K562 (cell line): Measurements from ENCODE around the gene CDC25B. TPM values are rescaled to one million over a fixed set of nuclear protein-coding genes. Genes with fewer than 3 reads are reported as not detected.

ENCODE experiments used
- CREB5 ChIP-seq: fragments of 250-450 bp; sonication (Bioruptor Pico); IDR thresholded peaks from 2 replicates; pipeline ENCODE4 v1.5.0; 2020; ENCODE audit warnings: mild to moderate bottlenecking
- FIP1L1 ChIP-seq: fragments of 200-400 bp; formaldehyde crosslinking; IDR thresholded peaks from 2 replicates; pipeline ENCODE4 v1.6.1; 2018; ENCODE audit warnings: mild to moderate bottlenecking, low read depth, low read length; ENCODE audit not compliant: poor library complexity, severe bottlenecking
- MGA ChIP-seq: fragments of 450-650 bp; IDR thresholded peaks from 2 replicates; pipeline ENCODE4 v1.6.1; 2016; ENCODE audit warnings: mild to moderate bottlenecking, moderate library complexity
- ZNF592 ChIP-seq: fragments of 450-650 bp; IDR thresholded peaks from 2 replicates; pipeline ENCODE4 v1.6.1; 2017; ENCODE audit warnings: antibody characterized with exemption, mild to moderate bottlenecking
- polyA plus RNA-seq, 8 experiments: library from polyadenylated mRNA; depleted of rRNA in 4 of 8; stranded (reverse) in 5 of 8; unstranded in 3 of 8; fragments of >200 nt; fragmentation: Nextera tagmentation in 2 of 8; fragmentation: Illumina TruSeq in 1 of 8; extraction: Ambion mirVana in 2 of 8; extraction: Trizol in 1 of 8; gene quantifications; 2 replicates each; pipeline versions ENCODE4 v1.2.1 to v1.2.3, GENCODE V29; 2011 to 2014; ENCODE audit warnings: inconsistent platforms in 1 of 8, missing spikeins in 1 of 8
- total RNA-seq, 7 experiments: library from RNA; depleted of rRNA in 6 of 7; stranded (reverse); fragments of >200 nt in 6 of 7; fragmentation: Illumina TruSeq in 2 of 7; extraction: Trizol in 2 of 7; gene quantifications; 2 replicates each; pipeline versions ENCODE4 v1.2.1 to v1.2.3, GENCODE V29; 2011 to 2021; ENCODE audit warnings: low replicate concordance in 1 of 7
- TF ChIP-seq, protein P1 (sequence below), 3 experiments: IDR thresholded peaks in 2 of 3; conservative IDR thresholded peaks in 1 of 3; 2 replicates each; pipeline ENCODE4 v1.5.1; 2011 to 2012; ENCODE audit warnings: low read length in 3 of 3, mild to moderate bottlenecking in 3 of 3, control low read depth in 2 of 3, improper control_type of control experiment in 1 of 3, inconsistent platforms in 1 of 3, low read depth in 1 of 3, mixed read lengths in 1 of 3, moderate library complexity in 1 of 3; ENCODE audit not compliant: insufficient read depth in 2 of 3

Gene CDC25B
- total and polyA plus RNA-seq, 9 of the 15 experiments (the other 6 are each of a cell fraction or from before 2014, with no cell fraction given), result 2.3 to 35.7 (median 9.5) TPM

DNA sequence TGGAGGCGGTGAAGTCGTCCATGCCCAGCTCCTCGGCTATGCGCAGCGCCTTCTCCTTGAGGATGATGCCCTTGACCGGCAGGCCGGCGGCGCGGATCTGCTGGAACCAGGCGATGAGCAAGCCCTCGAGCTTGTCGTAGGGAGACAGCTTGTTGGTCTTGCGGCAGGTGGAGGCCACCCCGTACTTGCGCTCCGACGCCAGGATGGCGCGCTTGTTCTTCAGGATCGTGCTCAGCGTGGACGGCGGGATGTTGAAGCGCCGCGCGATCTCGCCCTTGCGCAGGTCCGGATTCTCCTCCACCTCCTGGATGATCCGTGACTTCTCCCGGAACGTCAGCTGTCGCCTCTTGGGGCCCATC is 10.0 kb upstream of the CDC25B start (continued):
- TF ChIP-seq, protein P1, sequence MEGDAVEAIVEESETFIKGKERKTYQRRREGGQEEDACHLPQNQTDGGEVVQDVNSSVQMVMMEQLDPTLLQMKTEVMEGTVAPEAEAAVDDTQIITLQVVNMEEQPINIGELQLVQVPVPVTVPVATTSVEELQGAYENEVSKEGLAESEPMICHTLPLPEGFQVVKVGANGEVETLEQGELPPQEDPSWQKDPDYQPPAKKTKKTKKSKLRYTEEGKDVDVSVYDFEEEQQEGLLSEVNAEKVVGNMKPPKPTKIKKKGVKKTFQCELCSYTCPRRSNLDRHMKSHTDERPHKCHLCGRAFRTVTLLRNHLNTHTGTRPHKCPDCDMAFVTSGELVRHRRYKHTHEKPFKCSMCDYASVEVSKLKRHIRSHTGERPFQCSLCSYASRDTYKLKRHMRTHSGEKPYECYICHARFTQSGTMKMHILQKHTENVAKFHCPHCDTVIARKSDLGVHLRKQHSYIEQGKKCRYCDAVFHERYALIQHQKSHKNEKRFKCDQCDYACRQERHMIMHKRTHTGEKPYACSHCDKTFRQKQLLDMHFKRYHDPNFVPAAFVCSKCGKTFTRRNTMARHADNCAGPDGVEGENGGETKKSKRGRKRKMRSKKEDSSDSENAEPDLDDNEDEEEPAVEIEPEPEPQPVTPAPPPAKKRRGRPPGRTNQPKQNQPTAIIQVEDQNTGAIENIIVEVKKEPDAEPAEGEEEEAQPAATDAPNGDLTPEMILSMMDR (IDR thresholded peaks at IDR 0.05 in 2 of 3, conservative IDR thresholded peaks at IDR 0.05 in 1 of 3; ENCODE audit: insufficient read depth in 2 of 3, low read depth in 1 of 3, low read length in 3 of 3), result 0 out of 6 replicates have a peak, but pooled peaks of 1 of the 3 experiments have one; percentile 8
- TF ChIP-seq CREB5 (CRISPR knock-in tag), result no peak
- TF ChIP-seq MGA, result peak; percentile 88
- TF ChIP-seq FIP1L1, result peak; percentile 10
- TF ChIP-seq ZNF592, result peak; percentile 40; the same call in 1 of the 2 replicates
